ENCODE data around the gene RAB11FIP3.

The RAB11FIP3 gene

GRCh38 chr16:445566-445965 is 20.1 kb downstream of the RAB11FIP3 start:
- H3K4me1 ChIP-seq (ENCODE audit: control insufficient read depth in 1 of 2, insufficient read depth in 2 of 2, low read length in 2 of 2), result peaks cover 3 to 5% of the 10 kb centered on the region in 2 donors
- no peaks in the 10 kb centered on the region for H3K36me3 ChIP-seq (ENCODE audit: control insufficient read depth in 1 of 2, insufficient read depth in 2 of 2, low read length in 2 of 2)
- H3K27ac ChIP-seq (ENCODE audit: low read depth, low read length), result no peak overlapping the region
- H3K9ac ChIP-seq (ENCODE audit: low read depth in 1 of 2, low read length in 2 of 2), result no peak overlapping the region
- H3K27me3 ChIP-seq (ENCODE audit: control insufficient read depth in 1 of 2, insufficient read depth in 2 of 2, low read length in 2 of 2), result no peaks in the 10 kb centered on the region
- no peaks in the 10 kb centered on the region for H3K9me3 ChIP-seq (ENCODE audit: control insufficient read depth in 1 of 2, low read length in 2 of 2)
- no peak overlapping the region for H3K4me3 ChIP-seq (ENCODE audit: low read depth in 1 of 2, low read length in 2 of 2)

GRCh38 chr16:450385-450784 is 24.9 kb downstream of the RAB11FIP3 start:
- H3K27ac ChIP-seq (ENCODE audit: low read depth, low read length), result no peak overlapping the region
- H3K4me3 ChIP-seq (ENCODE audit: low read depth in 1 of 2, low read length in 2 of 2), result no peak overlapping the region
- no peaks in the 10 kb centered on the region for H3K36me3 ChIP-seq (ENCODE audit: control insufficient read depth in 1 of 2, insufficient read depth in 2 of 2, low read length in 2 of 2)
- peaks cover 4 to 5% of the 10 kb centered on the region in 2 donors for H3K4me1 ChIP-seq (ENCODE audit: control insufficient read depth in 1 of 2, insufficient read depth in 2 of 2, low read length in 2 of 2)
- no peaks in the 10 kb centered on the region for H3K9me3 ChIP-seq (ENCODE audit: control insufficient read depth in 1 of 2, low read length in 2 of 2)
- H3K9ac ChIP-seq (ENCODE audit: low read depth in 1 of 2, low read length in 2 of 2), result no peak overlapping the region
- no peaks in the 10 kb centered on the region for H3K27me3 ChIP-seq (ENCODE audit: control insufficient read depth in 1 of 2, insufficient read depth in 2 of 2, low read length in 2 of 2)

GRCh38 chr16:450785-451512 is 25.5 kb downstream of the RAB11FIP3 start:
- Histone ChIP-seq H3K4me3 (ENCODE audit: low read depth in 1 of 2, low read length in 2 of 2) (no peak overlapping the region), H3K9ac (ENCODE audit: low read depth in 1 of 2, low read length in 2 of 2) (no peak overlapping the region), H3K36me3 (ENCODE audit: control insufficient read depth in 1 of 2, insufficient read depth in 2 of 2, low read length in 2 of 2) (no peaks in the 10 kb centered on the region), H3K27me3 (ENCODE audit: control insufficient read depth in 1 of 2, insufficient read depth in 2 of 2, low read length in 2 of 2) (no peaks in the 10 kb centered on the region), H3K4me1 (ENCODE audit: control insufficient read depth in 1 of 2, insufficient read depth in 2 of 2, low read length in 2 of 2) (peaks cover 4 to 5% of the 10 kb centered on the region in 2 donors), H3K27ac (ENCODE audit: low read depth, low read length) (no peak overlapping the region), H3K9me3 (ENCODE audit: control insufficient read depth in 1 of 2, low read length in 2 of 2) (no peaks in the 10 kb centered on the region)

- peaks cover 8 to 17% of the 10 kb centered on the region in 2 donors for H3K4me1 ChIP-seq (ENCODE audit: control insufficient read depth in 1 of 2, insufficient read depth in 2 of 2, low read length in 2 of 2)
These were observed 29.0 kb downstream of the RAB11FIP3 start for GRCh38 chr16:454397-454940.

GRCh38 chr16:455453-455852 is 30.0 kb downstream of the RAB11FIP3 start:
- Histone ChIP-seq H3K36me3 (ENCODE audit: control insufficient read depth in 1 of 2, insufficient read depth in 2 of 2, low read length in 2 of 2) (no peaks in the 10 kb centered on the region), H3K9ac (ENCODE audit: low read depth in 1 of 2, low read length in 2 of 2) (no peak overlapping the region), H3K27me3 (ENCODE audit: control insufficient read depth in 1 of 2, insufficient read depth in 2 of 2, low read length in 2 of 2) (no peaks in the 10 kb centered on the region), H3K4me3 (ENCODE audit: low read depth in 1 of 2, low read length in 2 of 2) (no peak overlapping the region), H3K4me1 (ENCODE audit: control insufficient read depth in 1 of 2, insufficient read depth in 2 of 2, low read length in 2 of 2) (peaks cover 6 to 13% of the 10 kb centered on the region in 2 donors), H3K27ac (ENCODE audit: low read depth, low read length) (no peak overlapping the region), H3K9me3 (ENCODE audit: control insufficient read depth in 1 of 2, low read length in 2 of 2) (no peaks in the 10 kb centered on the region)

More at GRCh38 chr16:454397-454940, 29.0 kb downstream of the RAB11FIP3 start:
- H3K4me3 ChIP-seq (ENCODE audit: low read depth in 1 of 2, low read length in 2 of 2), result no peak overlapping the region
- no peak overlapping the region for H3K9ac ChIP-seq (ENCODE audit: low read depth in 1 of 2, low read length in 2 of 2)
- no peaks in the 10 kb centered on the region for H3K36me3 ChIP-seq (ENCODE audit: control insufficient read depth in 1 of 2, insufficient read depth in 2 of 2, low read length in 2 of 2)
- no peaks in the 10 kb centered on the region for H3K27me3 ChIP-seq (ENCODE audit: control insufficient read depth in 1 of 2, insufficient read depth in 2 of 2, low read length in 2 of 2)
- no peaks in the 10 kb centered on the region for H3K9me3 ChIP-seq (ENCODE audit: control insufficient read depth in 1 of 2, low read length in 2 of 2)
- no peak overlapping the region for H3K27ac ChIP-seq (ENCODE audit: low read depth, low read length)

- no peak overlapping the region for H3K9ac ChIP-seq (ENCODE audit: low read depth in 1 of 2, low read length in 2 of 2)
- H3K27ac ChIP-seq (ENCODE audit: low read depth, low read length), result no peak overlapping the region
- H3K36me3 ChIP-seq (ENCODE audit: control insufficient read depth in 1 of 2, insufficient read depth in 2 of 2, low read length in 2 of 2), result peaks cover 0 to 3% of the 10 kb centered on the region in 2 donors
- H3K4me1 ChIP-seq (ENCODE audit: control insufficient read depth in 1 of 2, insufficient read depth in 2 of 2, low read length in 2 of 2), result peaks cover 4 to 12% of the 10 kb centered on the region in 2 donors
- H3K27me3 ChIP-seq (ENCODE audit: control insufficient read depth in 1 of 2, insufficient read depth in 2 of 2, low read length in 2 of 2), result no peaks in the 10 kb centered on the region
- H3K4me3 ChIP-seq (ENCODE audit: low read depth in 1 of 2, low read length in 2 of 2), result no peak overlapping the region
- no peaks in the 10 kb centered on the region for H3K9me3 ChIP-seq (ENCODE audit: control insufficient read depth in 1 of 2, low read length in 2 of 2)
These were observed 31.5 kb downstream of the RAB11FIP3 start for GRCh38 chr16:456891-457483.

- H3K9me3 ChIP-seq (ENCODE audit: control insufficient read depth in 1 of 2, low read length in 2 of 2), result no peaks in the 10 kb centered on the region
- no peak overlapping the region for H3K4me3 ChIP-seq (ENCODE audit: low read depth in 1 of 2, low read length in 2 of 2)
- peak overlapping the region; percentile 49 for H3K27ac ChIP-seq (ENCODE audit: low read depth, low read length)
- H3K4me1 ChIP-seq (ENCODE audit: control insufficient read depth in 1 of 2, insufficient read depth in 2 of 2, low read length in 2 of 2), result peaks cover 4 to 12% of the 10 kb centered on the region in 2 donors
- no peak overlapping the region for H3K9ac ChIP-seq (ENCODE audit: low read depth in 1 of 2, low read length in 2 of 2)
- H3K36me3 ChIP-seq (ENCODE audit: control insufficient read depth in 1 of 2, insufficient read depth in 2 of 2, low read length in 2 of 2), result peaks cover under 1 to 7% of the 10 kb centered on the region in 2 donors
- H3K27me3 ChIP-seq (ENCODE audit: control insufficient read depth in 1 of 2, insufficient read depth in 2 of 2, low read length in 2 of 2), result no peaks in the 10 kb centered on the region
These were observed 32.4 kb downstream of the RAB11FIP3 start for GRCh38 chr16:457732-458400.

- Histone ChIP-seq H3K27ac (ENCODE audit: low read depth, low read length) (no peak overlapping the region), H3K4me3 (ENCODE audit: low read depth in 1 of 2, low read length in 2 of 2) (no peak overlapping the region), H3K4me1 (ENCODE audit: control insufficient read depth in 1 of 2, insufficient read depth in 2 of 2, low read length in 2 of 2) (peaks cover 4 to 12% of the 10 kb centered on the region in 2 donors), H3K27me3 (ENCODE audit: control insufficient read depth in 1 of 2, insufficient read depth in 2 of 2, low read length in 2 of 2) (no peaks in the 10 kb centered on the region), H3K36me3 (ENCODE audit: control insufficient read depth in 1 of 2, insufficient read depth in 2 of 2, low read length in 2 of 2) (peaks cover 2 to 9% of the 10 kb centered on the region in 2 donors), H3K9ac (ENCODE audit: low read depth in 1 of 2, low read length in 2 of 2) (no peak overlapping the region), H3K9me3 (ENCODE audit: control insufficient read depth in 1 of 2, low read length in 2 of 2) (no peaks in the 10 kb centered on the region)
These were observed 34.3 kb downstream of the RAB11FIP3 start for GRCh38 chr16:459761-460160.

GRCh38 chr16:460787-461186 is 35.3 kb downstream of the RAB11FIP3 start:
- Histone ChIP-seq H3K36me3 (ENCODE audit: control insufficient read depth in 1 of 2, insufficient read depth in 2 of 2, low read length in 2 of 2) (peaks cover 2 to 9% of the 10 kb centered on the region in 2 donors), H3K27ac (ENCODE audit: low read depth, low read length) (no peak overlapping the region), H3K4me1 (ENCODE audit: control insufficient read depth in 1 of 2, insufficient read depth in 2 of 2, low read length in 2 of 2) (peaks cover 4 to 12% of the 10 kb centered on the region in 2 donors), H3K9me3 (ENCODE audit: control insufficient read depth in 1 of 2, low read length in 2 of 2) (no peaks in the 10 kb centered on the region), H3K9ac (ENCODE audit: low read depth in 1 of 2, low read length in 2 of 2) (no peak overlapping the region), H3K27me3 (ENCODE audit: control insufficient read depth in 1 of 2, insufficient read depth in 2 of 2, low read length in 2 of 2) (no peaks in the 10 kb centered on the region), H3K4me3 (ENCODE audit: low read depth in 1 of 2, low read length in 2 of 2) (no peak overlapping the region)

- Histone ChIP-seq H3K4me1 (ENCODE audit: control insufficient read depth in 1 of 2, insufficient read depth in 2 of 2, low read length in 2 of 2) (peaks cover 0 to under 1% of the 10 kb centered on the region in 2 donors), H3K27ac (ENCODE audit: low read depth, low read length) (no peak overlapping the region), H3K27me3 (ENCODE audit: control insufficient read depth in 1 of 2, insufficient read depth in 2 of 2, low read length in 2 of 2) (no peaks in the 10 kb centered on the region), H3K9me3 (ENCODE audit: control insufficient read depth in 1 of 2, low read length in 2 of 2) (no peaks in the 10 kb centered on the region), H3K4me3 (ENCODE audit: low read depth in 1 of 2, low read length in 2 of 2) (no peak overlapping the region), H3K36me3 (ENCODE audit: control insufficient read depth in 1 of 2, insufficient read depth in 2 of 2, low read length in 2 of 2) (peaks cover 2 to 9% of the 10 kb centered on the region in 2 donors), H3K9ac (ENCODE audit: low read depth in 1 of 2, low read length in 2 of 2) (no peak overlapping the region)
These were observed 37.6 kb downstream of the RAB11FIP3 start for GRCh38 chr16:463071-463470.
